GM12801 (cell line): Measurements from ENCODE around the gene RNU7-1.

Source experiments
- TF ChIP-seq, protein P1 (sequence below): IDR thresholded peaks from one replicate; pipeline ENCODE4 v1.5.1; 2011; ENCODE audit warnings: control low read depth; ENCODE audit not compliant: insufficient read length; ENCODE audit errors: extremely low read depth

RNU7-1 gene

GRCh38 chr12:6923003-6923732 is 20.4 kb upstream of the RNU7-1 start:
- TF ChIP-seq, protein P1, sequence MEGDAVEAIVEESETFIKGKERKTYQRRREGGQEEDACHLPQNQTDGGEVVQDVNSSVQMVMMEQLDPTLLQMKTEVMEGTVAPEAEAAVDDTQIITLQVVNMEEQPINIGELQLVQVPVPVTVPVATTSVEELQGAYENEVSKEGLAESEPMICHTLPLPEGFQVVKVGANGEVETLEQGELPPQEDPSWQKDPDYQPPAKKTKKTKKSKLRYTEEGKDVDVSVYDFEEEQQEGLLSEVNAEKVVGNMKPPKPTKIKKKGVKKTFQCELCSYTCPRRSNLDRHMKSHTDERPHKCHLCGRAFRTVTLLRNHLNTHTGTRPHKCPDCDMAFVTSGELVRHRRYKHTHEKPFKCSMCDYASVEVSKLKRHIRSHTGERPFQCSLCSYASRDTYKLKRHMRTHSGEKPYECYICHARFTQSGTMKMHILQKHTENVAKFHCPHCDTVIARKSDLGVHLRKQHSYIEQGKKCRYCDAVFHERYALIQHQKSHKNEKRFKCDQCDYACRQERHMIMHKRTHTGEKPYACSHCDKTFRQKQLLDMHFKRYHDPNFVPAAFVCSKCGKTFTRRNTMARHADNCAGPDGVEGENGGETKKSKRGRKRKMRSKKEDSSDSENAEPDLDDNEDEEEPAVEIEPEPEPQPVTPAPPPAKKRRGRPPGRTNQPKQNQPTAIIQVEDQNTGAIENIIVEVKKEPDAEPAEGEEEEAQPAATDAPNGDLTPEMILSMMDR: no peak

DNA sequence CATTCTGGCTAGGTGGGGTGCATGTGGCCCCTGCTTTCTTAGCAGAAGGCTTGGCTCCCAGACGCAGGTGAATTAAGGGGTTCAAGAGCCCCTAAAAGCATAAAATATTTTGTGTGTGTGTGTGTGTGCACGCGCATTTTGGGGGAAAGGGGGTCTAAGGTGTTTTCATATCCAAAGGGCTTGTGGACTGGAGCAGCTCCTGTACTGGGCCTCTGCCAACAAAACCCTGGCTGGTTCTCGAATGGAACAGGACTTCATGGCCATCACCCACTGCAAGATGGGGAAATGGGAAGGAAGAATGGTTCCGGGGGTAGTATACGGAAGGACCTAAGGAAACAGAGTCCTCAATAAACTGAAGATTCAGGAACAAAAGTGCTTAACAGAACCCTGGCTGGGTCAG is 19.8 kb upstream of the RNU7-1 start:
- TF ChIP-seq, protein P1: no peak

DNA sequence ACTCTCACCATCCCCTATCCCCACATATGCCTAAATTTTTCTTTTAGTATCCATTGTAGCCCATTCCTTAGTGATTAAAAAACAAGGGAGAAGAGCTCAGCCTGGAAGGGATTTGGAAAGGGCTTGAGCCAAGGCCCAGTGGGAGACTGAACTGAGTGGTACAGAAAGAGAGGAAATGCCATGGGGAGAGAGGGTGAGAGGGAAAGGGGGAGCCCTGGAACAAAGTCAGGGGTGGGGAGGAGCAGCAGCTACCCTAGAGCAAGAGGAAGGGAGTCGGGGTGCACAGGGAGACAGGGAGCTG is 18.4 kb upstream of the RNU7-1 start:
- TF ChIP-seq, protein P1: no peak

GRCh38 chr12:6925540-6926279 is 17.9 kb upstream of the RNU7-1 start:
- TF ChIP-seq, protein P1: no peak

DNA sequence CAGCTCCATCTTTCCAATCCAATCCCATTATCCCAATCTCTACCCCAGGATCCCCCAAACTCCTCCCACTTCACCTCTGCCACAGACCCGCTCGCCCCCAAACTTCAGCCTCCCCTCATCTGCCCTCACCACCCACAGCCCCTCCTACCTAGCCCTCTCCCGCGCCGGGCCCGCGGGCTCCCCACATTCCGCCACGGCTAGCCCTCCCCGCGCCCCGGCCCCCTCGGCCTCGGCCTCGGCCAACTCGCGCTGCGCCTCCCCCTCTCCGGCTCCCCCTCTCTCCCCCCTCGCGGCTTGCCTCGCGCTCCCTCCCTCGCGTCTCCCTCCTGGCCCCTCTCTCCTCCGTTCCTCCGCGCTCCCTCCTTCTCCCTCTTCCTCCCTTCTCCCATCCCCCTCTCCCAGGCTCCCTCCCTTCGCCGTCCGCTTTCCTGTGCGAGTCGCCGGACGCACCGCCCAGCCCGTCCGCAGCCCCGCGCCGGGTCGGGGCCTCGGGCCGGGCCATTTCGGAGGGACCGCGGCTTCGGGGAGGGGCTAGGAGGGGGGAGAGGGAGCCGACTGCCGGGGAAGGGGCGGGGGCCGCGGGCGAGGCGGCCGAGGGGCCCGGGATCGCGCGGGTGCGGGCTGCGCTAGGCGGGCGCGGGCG is 16.1 kb upstream of the RNU7-1 start, which contains the start of gene ATN1:
ATN1 (plus strand) TSS at position 581 of the 643 bp plus-strand sequence. CDS start 6,043 bp downstream, outside the sequence.
- TF ChIP-seq, protein P1: no peak

GRCh38 chr12:6928022-6928702 is 15.5 kb upstream of the RNU7-1 start:
- TF ChIP-seq, protein P1: no peak
